Neuronal stem cell (in vitro differentiated cells): ENCODE measurements around the gene RPS2.
A peak's percentile ranks its signal among the peaks of the same experiment; 100 is the strongest.

ENCODE experiments used
- DNase-seq: peaks from one replicate; pipeline ENCODE4 v3.0.0-alpha.2; 2013; ENCODE audit warnings: low spot score
- H2AFZ ChIP-seq: one replicate; pipeline ENCODE4 v1.6.1; 2013; ENCODE audit warnings: mild to moderate bottlenecking, low read length, inconsistent platforms
- H2AK5ac ChIP-seq: 2 replicates; pipeline ENCODE4 v1.6.1; 2013; ENCODE audit warnings: low read depth, mild to moderate bottlenecking, inconsistent platforms, low read length, moderate library complexity, mixed read lengths
- H2BK120ac ChIP-seq: 2 replicates; pipeline ENCODE4 v1.6.1; 2013; ENCODE audit warnings: low read depth, mild to moderate bottlenecking, inconsistent platforms, low read length, moderate library complexity, mixed read lengths
- H2BK12ac ChIP-seq: one replicate; pipeline ENCODE4 v1.6.1; 2013; ENCODE audit warnings: low read length, inconsistent platforms
- H2BK15ac ChIP-seq: 2 replicates; pipeline ENCODE4 v1.6.1; 2013; ENCODE audit warnings: mild to moderate bottlenecking, low read length, inconsistent platforms, mixed read lengths
- H2BK5ac ChIP-seq: one replicate; pipeline ENCODE4 v1.6.1; 2013; ENCODE audit warnings: inconsistent platforms, mild to moderate bottlenecking, low read length, moderate library complexity
- H3K14ac ChIP-seq: one replicate; pipeline ENCODE4 v1.6.1; 2013; ENCODE audit warnings: low read length, inconsistent platforms
- H3K18ac ChIP-seq: 2 replicates; pipeline ENCODE4 v1.6.1; 2013; ENCODE audit warnings: low read length, inconsistent platforms
- H3K23ac ChIP-seq: 2 replicates; pipeline ENCODE4 v1.6.1; 2013; ENCODE audit warnings: low read depth, mild to moderate bottlenecking, mixed read lengths, low read length, inconsistent platforms; ENCODE audit not compliant: poor library complexity
- H3K27ac ChIP-seq: replicated peaks from 3 replicates; pipeline ENCODE4 v1.5.1; 2013; ENCODE audit warnings: low read length, inconsistent platforms
- H3K27me3 ChIP-seq, 3 experiments: 2 replicates each; pipeline ENCODE4 v1.6.1; 2013; ENCODE audit warnings: low read length in 3 of 3, mild to moderate bottlenecking in 2 of 3, inconsistent platforms in 1 of 3, low read depth in 1 of 3, mixed read lengths in 1 of 3, moderate library complexity in 1 of 3; ENCODE audit not compliant: control insufficient read depth in 3 of 3, insufficient read depth in 3 of 3
- H3K36me3 ChIP-seq, 2 donors: replicated peaks in 1 of 2; 2 replicates each; pipeline ENCODE4 v1.6.1; 2013; ENCODE audit warnings: low read length in 2 of 2; ENCODE audit not compliant: control insufficient read depth in 2 of 2, insufficient read depth in 2 of 2
- H3K4ac ChIP-seq: 2 replicates; pipeline ENCODE4 v1.6.1; 2013; ENCODE audit warnings: inconsistent platforms, mild to moderate bottlenecking, low read length, moderate library complexity
- H3K4me1 ChIP-seq, 2 donors: 1 replicate in 1 of 2; 2 replicates in 1 of 2; pipeline ENCODE4 v1.6.1; 2013; ENCODE audit warnings: low read length in 2 of 2, low read depth in 1 of 2; ENCODE audit not compliant: control insufficient read depth in 2 of 2, insufficient read depth in 1 of 2
- H3K4me2 ChIP-seq: one replicate; pipeline ENCODE4 v1.6.1; 2013; ENCODE audit warnings: mild to moderate bottlenecking, low read length, inconsistent platforms; ENCODE audit not compliant: insufficient read depth, poor library complexity, severe bottlenecking
- H3K4me3 ChIP-seq, 2 donors: 2 replicates each; pipeline ENCODE4 v1.5.1; 2013; ENCODE audit warnings: low read length in 2 of 2, mild to moderate bottlenecking in 2 of 2, inconsistent platforms in 1 of 2, moderate library complexity in 1 of 2
- H3K79me1 ChIP-seq: one replicate; pipeline ENCODE4 v1.6.1; 2013; ENCODE audit warnings: low read depth, mild to moderate bottlenecking, inconsistent platforms, low read length, moderate library complexity
- H3K9ac ChIP-seq: one replicate; pipeline ENCODE4 v1.6.1; 2013; ENCODE audit warnings: mild to moderate bottlenecking, low read depth, low read length, inconsistent platforms; ENCODE audit not compliant: poor library complexity
- H3K9me3 ChIP-seq, 2 donors: replicated peaks in 1 of 2; 2 replicates each; pipeline versions ENCODE3 to v1.6.1; 2013; ENCODE audit warnings: low read length in 2 of 2, mild to moderate bottlenecking in 2 of 2, inconsistent platforms in 1 of 2, low read depth in 1 of 2, mixed read lengths in 1 of 2, moderate library complexity in 1 of 2; ENCODE audit not compliant: control insufficient read depth in 2 of 2, insufficient read depth in 1 of 2
- H4K8ac ChIP-seq: one replicate; pipeline ENCODE4 v1.6.1; 2013; ENCODE audit warnings: low read depth, mild to moderate bottlenecking, inconsistent platforms, low read length, moderate library complexity
- H4K91ac ChIP-seq: one replicate; pipeline ENCODE4 v1.6.1; 2013; ENCODE audit warnings: low read length, low read depth, mild to moderate bottlenecking, inconsistent platforms; ENCODE audit not compliant: poor library complexity
- WGBS, 2 donors: extraction: QIAGEN DNeasy Blood & Tissue Kit; methylation state at CpG; one replicate each; pipeline ENCODE4 v1.1.7; 2013; ENCODE audit warnings: missing lambda C conversion rate in 2 of 2, mixed read lengths in 1 of 2; ENCODE audit not compliant: insufficient read length in 2 of 2, insufficient replicate concordance in 1 of 2; ENCODE audit errors: extremely low coverage in 2 of 2; 5-methylcytosine and 5-hydroxymethylcytosine counted together

RPS2 gene

DNA sequence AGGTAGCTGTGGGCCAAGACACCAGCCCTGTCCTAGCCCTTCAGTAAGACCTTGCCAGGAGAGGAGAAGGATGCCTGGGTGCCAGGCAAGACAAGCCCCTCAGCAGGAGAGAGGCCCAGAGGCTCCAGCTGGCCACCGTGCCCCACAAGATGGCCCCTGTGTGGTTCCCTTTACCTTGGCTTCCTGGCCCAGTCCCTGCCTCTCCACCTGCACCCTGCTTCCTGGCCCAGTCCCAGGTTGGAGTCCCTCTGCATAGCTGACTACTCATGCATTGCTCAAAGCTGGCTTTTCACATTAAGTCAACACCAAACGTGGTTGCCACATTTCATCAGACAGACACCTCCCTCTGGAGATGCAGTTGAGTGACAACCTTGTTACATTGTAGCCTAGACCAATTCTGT lies 29.1 kb upstream of the RPS2 start:
- no peak for DNase-seq
- Histone ChIP-seq H3K4me2 (no peak overlapping the region), H4K8ac (no peak overlapping the region), H2BK5ac (no peak overlapping the region), H3K36me3 (peaks cover 12 to 25% of the 10 kb centered on the region in 2 donors), H3K27me3 (peaks cover 16 to 36% (median 31%) of the 10 kb centered on the region in 3 experiments), H2BK12ac (no peak overlapping the region), H4K91ac (no peak overlapping the region), H3K9me3 (peaks cover 0 to 4% of the 10 kb centered on the region in 2 donors), H2BK120ac (no peak overlapping the region), H2AK5ac (no peak overlapping the region), H2AFZ (no peak overlapping the region), H3K9ac (no peak overlapping the region), H3K23ac (no peak overlapping the region), H3K4me1 (peaks cover 12 to 18% of the 10 kb centered on the region in 2 donors), H3K4me3 (no peak overlapping the region), H3K79me1 (peaks cover 7% of the 10 kb centered on the region), H3K27ac (no peak overlapping the region), H3K14ac (no peak overlapping the region), H2BK15ac (no peak overlapping the region), H3K4ac (no peak overlapping the region), H3K18ac (no peak overlapping the region)
- no CpG with 5 or more reads among the region's 2 CpGs for WGBS, 2 donors

DNA sequence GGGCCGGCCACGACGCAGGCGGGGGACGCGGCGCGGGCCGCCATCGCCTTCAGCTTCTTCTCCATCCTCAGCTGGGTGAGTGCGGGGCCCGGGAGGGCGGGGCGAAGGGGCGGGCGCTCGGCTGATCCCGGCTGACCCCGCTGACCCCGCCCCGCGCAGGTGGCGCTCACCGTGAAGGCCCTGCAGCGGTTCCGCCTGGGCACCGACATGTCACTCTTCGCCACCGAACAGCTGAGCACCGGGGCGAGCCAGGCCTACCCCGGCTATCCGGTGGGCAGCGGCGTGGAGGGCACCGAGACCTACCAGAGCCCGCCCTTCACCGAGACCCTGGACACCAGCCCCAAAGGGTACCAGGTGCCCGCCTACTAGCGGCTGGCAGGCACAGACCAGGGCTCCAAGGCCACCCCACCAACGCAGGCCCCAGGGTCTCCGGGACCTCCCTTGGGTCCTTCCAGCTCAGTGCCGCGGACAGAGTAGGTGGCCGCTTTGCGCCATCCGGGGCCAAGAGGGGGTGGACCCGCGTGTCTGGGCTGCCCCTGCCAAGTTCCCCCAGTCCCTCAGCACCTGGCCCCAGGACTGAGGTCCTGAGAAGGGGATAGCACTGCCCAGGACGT lies 28.2 kb upstream of the RPS2 start:
- H4K91ac ChIP-seq, result peak overlapping the region; percentile 85
- H3K14ac ChIP-seq, result peak overlapping the region; percentile 94
- H3K27me3 ChIP-seq, result peaks cover 18 to 37% (median 34%) of the 10 kb centered on the region in 3 experiments
- H3K18ac ChIP-seq, result peak overlapping the region; percentile 99
- DNase-seq, result no peak
- H2BK15ac ChIP-seq, result peak overlapping the region; percentile 98
- H2BK120ac ChIP-seq, result peak overlapping the region; percentile 75
- H4K8ac ChIP-seq, result peak overlapping the region; percentile 65
- H3K4me1 ChIP-seq, result peaks cover 12 to 18% of the 10 kb centered on the region in 2 donors
- H3K27ac ChIP-seq, result no peak overlapping the region
- peak overlapping the region; percentile 98 for H2AK5ac ChIP-seq
- H3K23ac ChIP-seq, result peak overlapping the region; percentile 99
- peak overlapping the region; percentile 73 for H3K4me2 ChIP-seq
- WGBS, 2 donors, result no CpG with 5 or more reads among the region's 50 CpGs
- peak overlapping the region; percentile 81 for H2AFZ ChIP-seq
- H3K9me3 ChIP-seq, result peaks cover 0 to 4% of the 10 kb centered on the region in 2 donors
- H2BK5ac ChIP-seq, result peak overlapping the region; percentile 39
- H3K79me1 ChIP-seq, result peaks cover 5% of the 10 kb centered on the region
- H2BK12ac ChIP-seq, result peak overlapping the region; percentile 98
- H3K4ac ChIP-seq, result peak overlapping the region; percentile 93
- H3K9ac ChIP-seq, result peak overlapping the region; percentile 88
- peak overlapping the region; percentile 26 to 76 for H3K4me3 ChIP-seq
- peaks cover 6 to 18% of the 10 kb centered on the region in 2 donors for H3K36me3 ChIP-seq

DNA sequence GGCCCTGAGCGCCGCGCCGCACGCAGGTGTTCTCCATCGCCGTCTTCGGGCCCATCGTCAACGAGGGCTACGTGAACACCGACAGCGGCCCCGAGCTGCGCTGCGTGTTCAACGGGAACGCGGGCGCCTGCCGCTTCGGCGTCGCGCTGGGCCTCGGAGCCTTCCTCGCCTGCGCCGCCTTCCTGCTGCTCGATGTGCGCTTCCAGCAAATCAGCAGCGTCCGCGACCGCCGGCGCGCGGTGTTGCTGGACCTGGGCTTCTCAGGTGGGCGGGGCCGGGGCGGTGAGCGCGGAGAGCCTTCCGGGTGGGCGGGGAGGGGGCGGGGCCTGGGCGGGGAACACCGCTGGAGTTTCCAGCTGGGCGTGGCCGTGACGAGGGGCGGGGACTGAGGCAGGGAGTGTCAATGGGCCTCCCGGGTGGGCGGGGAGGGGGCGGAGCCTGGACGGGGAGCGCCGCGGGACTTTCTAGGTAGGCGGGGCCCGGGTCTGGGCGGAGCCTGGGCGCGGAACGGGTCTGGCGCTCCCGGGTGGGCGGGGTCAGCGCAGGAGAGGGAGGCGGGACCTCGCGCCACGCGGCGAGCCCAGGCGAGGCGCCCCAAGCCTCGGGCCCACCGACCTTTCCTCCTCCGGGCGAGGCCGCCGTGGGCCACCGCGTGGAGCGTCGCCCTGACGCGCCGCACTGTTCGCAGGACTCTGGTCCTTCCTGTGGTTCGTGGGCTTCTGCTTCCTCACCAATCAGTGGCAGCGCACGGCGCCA lies 27.5 kb upstream of the RPS2 start:
- H3K36me3 ChIP-seq, result peaks cover 5 to 13% of the 10 kb centered on the region in 2 donors
- peak overlapping the region; percentile 98 for H2AK5ac ChIP-seq
- H3K4me2 ChIP-seq, result peak overlapping the region; percentile 77
- no peak overlapping the region for H3K27ac ChIP-seq
- peak overlapping the region; percentile 99 for H3K18ac ChIP-seq
- no CpG with 5 or more reads among the region's 96 CpGs for WGBS, 2 donors
- H3K79me1 ChIP-seq, result peaks cover 4% of the 10 kb centered on the region
- peaks cover 12 to 18% of the 10 kb centered on the region in 2 donors for H3K4me1 ChIP-seq
- H2AFZ ChIP-seq, result peak overlapping the region; percentile 81
- peak; percentile 92 for DNase-seq
- H3K14ac ChIP-seq, result peak overlapping the region; percentile 94
- peak overlapping the region; percentile 98 for H2BK12ac ChIP-seq
- peak overlapping the region; percentile 65 for H4K8ac ChIP-seq
- H3K9me3 ChIP-seq, result peaks cover 0 to 4% of the 10 kb centered on the region in 2 donors
- H2BK15ac ChIP-seq, result peak overlapping the region; percentile 98
- H2BK5ac ChIP-seq, result peak overlapping the region; percentile 39
- H3K27me3 ChIP-seq, result peaks cover 18 to 37% (median 34%) of the 10 kb centered on the region in 3 experiments
- H3K4ac ChIP-seq, result peak overlapping the region; percentile 93
- peak overlapping the region; percentile 33 to 76 for H3K4me3 ChIP-seq
- peak overlapping the region; percentile 75 for H2BK120ac ChIP-seq
- peak overlapping the region; percentile 99 for H3K23ac ChIP-seq
- peak overlapping the region; percentile 85 for H4K91ac ChIP-seq
- H3K9ac ChIP-seq, result peak overlapping the region; percentile 88

DNA sequence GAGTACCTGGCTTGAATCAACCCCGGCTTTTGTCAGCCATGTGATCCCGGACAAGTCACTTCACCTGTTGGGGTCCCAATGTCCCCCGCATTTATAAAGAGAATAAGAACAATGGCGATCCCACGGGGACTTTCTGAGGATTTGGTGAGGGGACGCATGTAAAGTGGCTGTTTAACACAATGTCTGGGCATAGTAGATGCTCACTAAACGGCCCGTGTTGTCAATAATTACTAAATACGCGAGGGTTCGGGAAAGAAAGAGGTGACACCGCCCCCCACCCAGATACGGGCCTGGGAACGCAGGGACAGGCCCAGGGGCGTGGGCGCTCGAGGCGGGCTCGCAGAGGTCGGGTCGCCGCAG lies 26.9 kb upstream of the RPS2 start:
- H3K9ac ChIP-seq, result peak overlapping the region; percentile 86
- peaks cover 4% of the 10 kb centered on the region for H3K79me1 ChIP-seq
- peak overlapping the region; percentile 96 for H3K23ac ChIP-seq
- peak overlapping the region; percentile 75 for H2BK15ac ChIP-seq
- peak overlapping the region; percentile 92 for H3K18ac ChIP-seq
- H2AK5ac ChIP-seq, result peak overlapping the region; percentile 75
- H3K4me3 ChIP-seq, result peak overlapping the region; percentile 33 to 74
- peak overlapping the region; percentile 77 for H3K4me2 ChIP-seq
- H2BK120ac ChIP-seq, result no peak overlapping the region
- H3K14ac ChIP-seq, result no peak overlapping the region
- H3K36me3 ChIP-seq, result peaks cover 8 to 13% of the 10 kb centered on the region in 2 donors
- no peak overlapping the region for H4K8ac ChIP-seq
- WGBS, 2 donors, result no CpG with 5 or more reads among the region's 22 CpGs
- no peak overlapping the region for H3K27ac ChIP-seq
- peak overlapping the region; percentile 73 for H2BK12ac ChIP-seq
- H3K27me3 ChIP-seq, result peaks cover 18 to 37% (median 34%) of the 10 kb centered on the region in 3 experiments
- peaks cover 0 to 4% of the 10 kb centered on the region in 2 donors for H3K9me3 ChIP-seq
- H3K4me1 ChIP-seq, result peaks cover 12 to 18% of the 10 kb centered on the region in 2 donors
- no peak overlapping the region for H2BK5ac ChIP-seq
- no peak for DNase-seq
- H3K4ac ChIP-seq, result no peak overlapping the region
- peak overlapping the region; percentile 81 for H2AFZ ChIP-seq
- no peak overlapping the region for H4K91ac ChIP-seq
